Measurements from ENCODE around the gene SPSB1.

Gene SPSB1

GRCh38 chr1:9260059-9260766, 32.5 kb upstream of the SPSB1 start:
- no peak for DNase-seq

- DNase-seq, result no peak
Measured at GRCh38 chr1:9261496-9261895, 31.2 kb upstream of the SPSB1 start.

GRCh38 chr1:9262096-9262986, 30.4 kb upstream of the SPSB1 start:
- DNase-seq, result no peak

GRCh38 chr1:9263276-9263855, 29.3 kb upstream of the SPSB1 start:
- no peak for DNase-seq

GRCh38 chr1:9263984-9264872, 28.5 kb upstream of the SPSB1 start:
- DNase-seq, result no peak

GRCh38 chr1:9265037-9265436, 27.7 kb upstream of the SPSB1 start:
- DNase-seq, result no peak

GRCh38 chr1:9265968-9266367, 26.7 kb upstream of the SPSB1 start:
- DNase-seq, result no peak

- DNase-seq, result no peak
Measured at GRCh38 chr1:9267352-9267686, 25.4 kb upstream of the SPSB1 start.

- DNase-seq, result no peak
Measured at GRCh38 chr1:9267827-9268581, 24.7 kb upstream of the SPSB1 start.

- no peak for DNase-seq
Measured at GRCh38 chr1:9269078-9269501, 23.6 kb upstream of the SPSB1 start.

- no peak for DNase-seq
Measured at GRCh38 chr1:9269721-9270120, 23.0 kb upstream of the SPSB1 start.

- DNase-seq, result no peak
Measured at GRCh38 chr1:9270290-9270883, 22.3 kb upstream of the SPSB1 start.

GRCh38 chr1:9271283-9271682, 21.4 kb upstream of the SPSB1 start:
- DNase-seq, result no peak

- DNase-seq, result no peak
Measured at GRCh38 chr1:9271861-9272595, 20.7 kb upstream of the SPSB1 start.

- DNase-seq, result no peak
Measured at GRCh38 chr1:9273177-9273576, 19.5 kb upstream of the SPSB1 start.

- no peak for DNase-seq
Measured at GRCh38 chr1:9275161-9275560, 17.5 kb upstream of the SPSB1 start.

GRCh38 chr1:9275567-9276034, 17.1 kb upstream of the SPSB1 start:
- peak; percentile 66 to 75 for DNase-seq

GRCh38 chr1:9278116-9278515, 14.6 kb upstream of the SPSB1 start:
- DNase-seq, result no peak

- no peak for DNase-seq
Measured at GRCh38 chr1:9278585-9279153, 14.0 kb upstream of the SPSB1 start.

- DNase-seq, result peak in 1 of 2 donors; percentile 18
Measured at GRCh38 chr1:9279172-9279840, 13.4 kb upstream of the SPSB1 start.
